NB4 (cell line): Measurements from ENCODE around the gene SOX9.
"Not testable (repeated sequence)": the region's sequence is repeated elsewhere in the genome, so short reads cannot be mapped to it uniquely, and the experiment has no call there.

ENCODE experiments used
- DNase-seq: peaks from one replicate; pipeline ENCODE4 v3.0.0; 2010; ENCODE audit warnings: low read depth
- H3K4me3 ChIP-seq: one replicate; pipeline ENCODE4 v1.5.1; 2011; ENCODE audit warnings: mild to moderate bottlenecking, low read depth, low read length, moderate library complexity
- CTCF ChIP-seq: IDR thresholded peaks from one replicate; pipeline ENCODE4 v1.5.1; 2012; ENCODE audit warnings: low read depth, low read length
- MAX ChIP-seq: IDR thresholded peaks from 2 replicates; pipeline ENCODE4 v1.6.1; 2011; ENCODE audit warnings: low read depth, low read length
- MYC ChIP-seq: IDR thresholded peaks from 2 replicates; pipeline ENCODE4 v1.6.1; 2011; ENCODE audit warnings: low read depth, low read length
- POLR2A ChIP-seq: IDR thresholded peaks from 2 replicates; pipeline ENCODE4 v1.6.1; 2011; ENCODE audit warnings: mild to moderate bottlenecking; ENCODE audit not compliant: insufficient read length; ENCODE audit errors: extremely low read depth

SOX9 gene

GRCh38 chr17:72137161-72137560 lies 16.3 kb downstream of the SOX9 start:
- TF ChIP-seq MYC: no peak
- TF ChIP-seq POLR2A: no peak
- DNase-seq: no peak

GRCh38 chr17:72139212-72139611 lies 18.4 kb downstream of the SOX9 start:
- no peak for TF ChIP-seq MYC
- TF ChIP-seq MAX: no peak
- TF ChIP-seq CTCF: no peak
- no peak for TF ChIP-seq POLR2A
- DNase-seq: no peak
- no peak overlapping the region for H3K4me3 ChIP-seq

More at GRCh38 chr17:72137161-72137560, 16.3 kb downstream of the SOX9 start:
- H3K4me3 ChIP-seq: no peak overlapping the region

GRCh38 chr17:72141336-72141735 lies 20.5 kb downstream of the SOX9 start:
- no peak overlapping the region for H3K4me3 ChIP-seq
- no peak for TF ChIP-seq MAX
- TF ChIP-seq CTCF: no peak
- no peak for TF ChIP-seq MYC
- TF ChIP-seq POLR2A: no peak
- no peak for DNase-seq

GRCh38 chr17:72142097-72142496 lies 21.3 kb downstream of the SOX9 start:
- DNase-seq: not testable (repeated sequence)

GRCh38 chr17:72142614-72143013 lies 21.8 kb downstream of the SOX9 start:
- TF ChIP-seq CTCF: no peak
- TF ChIP-seq MYC: no peak
- TF ChIP-seq POLR2A: no peak
- no peak for TF ChIP-seq MAX
- H3K4me3 ChIP-seq: no peak overlapping the region
- no peak for DNase-seq

More at GRCh38 chr17:72142097-72142496, 21.3 kb downstream of the SOX9 start:
- H3K4me3 ChIP-seq: not testable (repeated sequence)

- H3K4me3 ChIP-seq: no peak overlapping the region
- DNase-seq: no peak
- no peak for TF ChIP-seq MYC
- no peak for TF ChIP-seq MAX
- TF ChIP-seq POLR2A: no peak
- TF ChIP-seq CTCF: no peak
These were observed 22.4 kb downstream of the SOX9 start for GRCh38 chr17:72143245-72143644.

- TF ChIP-seq MAX (no peak), POLR2A (no peak), CTCF (no peak), MYC (no peak)
- no peak for DNase-seq
- no peak overlapping the region for H3K4me3 ChIP-seq
These were observed 23.3 kb downstream of the SOX9 start for GRCh38 chr17:72144101-72144500.
